Spleen (tissue), 11 donors: ENCODE measurements around the gene PHTF2. TPM values are rescaled to one million over a fixed set of nuclear protein-coding genes. Genes with fewer than 3 reads are reported as not detected.
"Not testable (repeated sequence)": the region's sequence is repeated elsewhere in the genome, so short reads cannot be mapped to it uniquely, and the experiment has no call there.

ENCODE experiments used
- DNase-seq: peaks from one replicate; pipeline ENCODE4 v3.0.0-alpha.2; 2020
- H3K27ac ChIP-seq, 8 donors: fragments of 200-600 bp; sonication (generic) in 7 of 8; 1 replicate in 4 of 8; 2 replicates in 4 of 8; pipeline versions ENCODE4 v1.5.0 to v1.8.0; 2016 to 2021; ENCODE audit warnings: inconsistent platforms in 4 of 8, mild to moderate bottlenecking in 4 of 8, moderate library complexity in 1 of 8
- H3K27me3 ChIP-seq, 7 donors: fragments of 200-600 bp; sonication (generic) in 6 of 7; replicated peaks in 1 of 7; 1 replicate in 4 of 7; 2 replicates in 3 of 7; pipeline versions ENCODE4 v1.5.0 to v1.8.0; 2016 to 2021; ENCODE audit warnings: inconsistent platforms in 3 of 7, mild to moderate bottlenecking in 1 of 7
- H3K36me3 ChIP-seq, 6 donors: fragments of 200-600 bp; sonication (generic) in 5 of 6; 1 replicate in 4 of 6; 2 replicates in 2 of 6; pipeline versions ENCODE4 v1.5.0 to v1.8.0; 2016 to 2021; ENCODE audit warnings: inconsistent platforms in 2 of 6
- H3K4me1 ChIP-seq, 6 donors: fragments of 200-600 bp; sonication (generic) in 5 of 6; 1 replicate in 3 of 6; 2 replicates in 3 of 6; pipeline versions ENCODE4 v1.5.0 to v1.8.0; 2016 to 2021; ENCODE audit warnings: inconsistent platforms in 3 of 6
- H3K4me3 ChIP-seq, 8 donors: fragments of 200-600 bp; sonication (generic) in 7 of 8; 1 replicate in 4 of 8; 2 replicates in 4 of 8; pipeline versions ENCODE4 v1.5.0 to v1.8.0; 2016 to 2021; ENCODE audit warnings: inconsistent platforms in 4 of 8, mild to moderate bottlenecking in 4 of 8, moderate library complexity in 2 of 8
- H3K9me3 ChIP-seq, 8 donors: fragments of 200-600 bp; sonication (generic) in 7 of 8; 1 replicate in 4 of 8; 2 replicates in 4 of 8; pipeline versions ENCODE4 v1.5.0 to v1.8.0; 2016 to 2021; ENCODE audit warnings: inconsistent platforms in 4 of 8
- CTCF ChIP-seq, 11 experiments: fragments of 200-600 bp in 7 of 11; fragments of 450-650 bp in 4 of 11; sonication (generic) in 4 of 11; IDR thresholded peaks in 8 of 11; conservative IDR thresholded peaks in 3 of 11; 1 replicate in 7 of 11; 2 replicates in 4 of 11; pipeline versions ENCODE4 v1.4.0 to v1.8.0; 2016 to 2021; ENCODE audit warnings: antibody characterized with exemption in 11 of 11, inconsistent platforms in 4 of 11, mild to moderate bottlenecking in 1 of 11
- POLR2A ChIP-seq, 3 donors: fragments of 450-650 bp; IDR thresholded peaks; one replicate each; pipeline ENCODE4 v1.5.1; 2017; ENCODE audit warnings: antibody characterized with exemption in 3 of 3, mild to moderate bottlenecking in 1 of 3
- POLR2AphosphoS5 ChIP-seq, 3 donors: sonication (generic); formaldehyde crosslinking; IDR thresholded peaks; one replicate each; pipeline ENCODE4 v1.5.1; 2017; ENCODE audit warnings: antibody characterized with exemption in 3 of 3
- WGBS, 5 donors: extraction: QIAGEN DNeasy Blood & Tissue Kit in 3 of 5; methylation state at CpG; one replicate each; pipeline versions ENCODE4 v1.1.5 to v1.1.7; 2013 to 2018; 5-methylcytosine and 5-hydroxymethylcytosine counted together
- intact Hi-C: fragments of 100-400 bp; cut with DNase I; formaldehyde crosslinking; loops from one replicate; pipeline ENCODE4 v1.15.0; 2023; ENCODE audit warnings: low total_unique reads
- polyA plus RNA-seq, 3 donors: library from polyadenylated mRNA; stranded (reverse); fragments of 200-250 nt; gene quantifications; one replicate each; pipeline ENCODE4 v1.2.1, GENCODE V29; 2013
- total RNA-seq, 7 donors: library from RNA; depleted of rRNA in 3 of 7; stranded (reverse); fragments of >200 nt in 3 of 7; fragmentation: NEBNext Ultra II Directional in 4 of 7; extraction: Animal tissue kit (Norgen Biotek cat#: 25700) in 4 of 7; gene quantifications; one replicate each; pipeline versions ENCODE4 v1.1.0 to v1.2.1, GENCODE V29; 2016 to 2021
- donor health status: healthy with polysubstance abuse.
- donor health status: DM: no; HTN: no; CAD: no; lungs with moderate emphysema.
- donor health status: DM: no; HTN: no; CAD: no.
- donor health status: Bipolar disorder and iron deficiency.
- donor health status: healthy.
- donor health status: DM: no; HTN: no; CAD: no.
- donor health status: DM: yes; HTN: yes; CAD: no.

The PHTF2 gene
- total and polyA plus RNA-seq, 10 donors: 13.3 to 47.7 (median 34.7) TPM

- H3K4me1 ChIP-seq: no peaks in the 10 kb centered on the region
- H3K4me3 ChIP-seq: no peak overlapping the region
- no peak for TF ChIP-seq POLR2AphosphoS5 (IDR thresholded peaks at IDR 0.05)
- H3K27me3 ChIP-seq: no peaks in the 10 kb centered on the region
- no peak overlapping the region for H3K27ac ChIP-seq
- H3K36me3 ChIP-seq: peaks cover 2 to 98% (median 61%) of the 10 kb centered on the region in 6 donors
- peaks cover 0 to 6% (median 0%) of the 10 kb centered on the region in 8 donors for H3K9me3 ChIP-seq
- intact Hi-C loops: no loop called here
- WGBS, 5 donors: 94 to 100% (median 97%) methylated on average over 2 of the region's 2 CpGs
- no peak for DNase-seq
Observed at GRCh38 chr7:77778535-77778934, 20.0 kb upstream of the PHTF2 start.

GRCh38 chr7:77782383-77782782 is 16.2 kb upstream of the PHTF2 start:
- Histone ChIP-seq H3K9me3 (peaks cover 0 to 10% (median 0%) of the 10 kb centered on the region in 8 donors), H3K27ac (no peak overlapping the region), H3K4me3 (no peak overlapping the region), H3K36me3 (peaks cover 0 to 85% (median 26%) of the 10 kb centered on the region in 6 donors), H3K27me3 (no peaks in the 10 kb centered on the region), H3K4me1 (peaks cover 0 to 4% (median 0%) of the 10 kb centered on the region in 6 donors)
- WGBS, 5 donors: 95 to 99% (median 96%) methylated on average over 4 of the region's 4 CpGs
- intact Hi-C loops: no loop called here
- DNase-seq: no peak
- TF ChIP-seq POLR2AphosphoS5 (IDR thresholded peaks at IDR 0.05) (no peak), CTCF (IDR thresholded peaks at IDR 0.05 in 8 of 11, conservative IDR thresholded peaks at IDR 0.05 in 3 of 11) (no peak), POLR2A (IDR thresholded peaks at IDR 0.05) (no peak)

- H3K36me3 ChIP-seq: peaks cover 0 to 79% (median 23%) of the 10 kb centered on the region in 6 donors
Observed at GRCh38 chr7:77783111-77783510, 15.5 kb upstream of the PHTF2 start.

GRCh38 chr7:77783545-77783944 is 15.0 kb upstream of the PHTF2 start:
- Histone ChIP-seq H3K27me3 (no peaks in the 10 kb centered on the region), H3K4me3 (no peak overlapping the region), H3K9me3 (peaks cover 0 to 10% (median 0%) of the 10 kb centered on the region in 8 donors), H3K36me3 (peaks cover 0 to 75% (median 19%) of the 10 kb centered on the region in 6 donors), H3K4me1 (peaks cover 0 to 4% (median 0%) of the 10 kb centered on the region in 6 donors), H3K27ac (no peak overlapping the region)
- TF ChIP-seq CTCF (IDR thresholded peaks at IDR 0.05 in 8 of 11, conservative IDR thresholded peaks at IDR 0.05 in 3 of 11): no peak
- no peak for TF ChIP-seq POLR2A (IDR thresholded peaks at IDR 0.05)
- intact Hi-C loops: no loop called here
- DNase-seq: no peak
- WGBS, 5 donors: 91 to 98% (median 95%) methylated on average over 3 of the region's 3 CpGs

More at GRCh38 chr7:77783111-77783510, 15.5 kb upstream of the PHTF2 start:
- DNase-seq: no peak
- H3K4me1 ChIP-seq: peaks cover 0 to 4% (median 0%) of the 10 kb centered on the region in 6 donors
- WGBS, 5 donors: 92 to 97% (median 96%) methylated on average over 1 of the region's 1 CpG
- H3K9me3 ChIP-seq: peaks cover 0 to 10% (median 0%) of the 10 kb centered on the region in 8 donors
- TF ChIP-seq POLR2A (IDR thresholded peaks at IDR 0.05) (no peak), POLR2AphosphoS5 (IDR thresholded peaks at IDR 0.05) (no peak), CTCF (IDR thresholded peaks at IDR 0.05 in 8 of 11, conservative IDR thresholded peaks at IDR 0.05 in 3 of 11) (no peak)
- H3K27ac ChIP-seq: no peak overlapping the region
- no peaks in the 10 kb centered on the region for H3K27me3 ChIP-seq
- intact Hi-C loops: no loop called here
- H3K4me3 ChIP-seq: no peak overlapping the region

- DNase-seq, H3K27me3 ChIP-seq, H3K4me3 ChIP-seq, intact Hi-C loops, H3K9me3 ChIP-seq, H3K4me1 ChIP-seq: not testable (repeated sequence)
- peak overlapping the region in 1 of 8 donors; percentile 8 for H3K27ac ChIP-seq
- WGBS, 5 donors: 86 to 96% (median 93%) methylated on average over 10 of the region's 10 CpGs
- peaks cover 0 to 66% (median 11%) of the 10 kb centered on the region in 6 donors for H3K36me3 ChIP-seq
Observed at GRCh38 chr7:77784426-77784825, 14.1 kb upstream of the PHTF2 start.
